ENCODE results near the gene ASB1. TPM values are rescaled to one million over a fixed set of nuclear protein-coding genes. Genes with fewer than 3 reads are reported as not detected.

The ASB1 gene
- total and polyA plus RNA-seq, 2 of the 13 experiments (the other 11 are each of a cell fraction or from before 2014, with no cell fraction given): 48.6 to 49.2 TPM

DNA sequence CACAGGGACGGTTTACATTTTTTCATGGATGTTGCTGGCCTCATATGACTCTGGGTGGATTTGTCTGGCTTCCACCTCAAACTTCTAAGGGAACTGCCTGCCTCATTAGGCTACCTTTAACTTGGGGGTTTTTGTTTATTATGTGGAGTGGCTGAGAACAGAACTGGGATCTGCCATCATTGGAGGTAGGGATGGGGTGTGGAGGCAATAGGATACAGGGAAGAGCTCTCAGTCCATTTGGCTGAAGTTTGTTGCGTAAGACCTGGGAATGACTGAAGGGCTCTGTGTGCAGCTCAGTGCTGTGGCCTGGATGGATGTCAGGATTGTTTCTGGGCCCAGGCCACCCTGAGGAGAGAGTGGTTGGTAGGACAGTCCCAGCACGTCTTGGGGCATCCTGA, 31.2 kb downstream of the ASB1 start (continued):
- TF ChIP-seq, protein P1, sequence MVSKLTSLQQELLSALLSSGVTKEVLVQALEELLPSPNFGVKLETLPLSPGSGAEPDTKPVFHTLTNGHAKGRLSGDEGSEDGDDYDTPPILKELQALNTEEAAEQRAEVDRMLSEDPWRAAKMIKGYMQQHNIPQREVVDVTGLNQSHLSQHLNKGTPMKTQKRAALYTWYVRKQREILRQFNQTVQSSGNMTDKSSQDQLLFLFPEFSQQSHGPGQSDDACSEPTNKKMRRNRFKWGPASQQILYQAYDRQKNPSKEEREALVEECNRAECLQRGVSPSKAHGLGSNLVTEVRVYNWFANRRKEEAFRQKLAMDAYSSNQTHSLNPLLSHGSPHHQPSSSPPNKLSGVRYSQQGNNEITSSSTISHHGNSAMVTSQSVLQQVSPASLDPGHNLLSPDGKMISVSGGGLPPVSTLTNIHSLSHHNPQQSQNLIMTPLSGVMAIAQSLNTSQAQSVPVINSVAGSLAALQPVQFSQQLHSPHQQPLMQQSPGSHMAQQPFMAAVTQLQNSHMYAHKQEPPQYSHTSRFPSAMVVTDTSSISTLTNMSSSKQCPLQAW (CRISPR knock-in tag; IDR thresholded peaks at IDR 0.05): 0 out of 2 replicates have a peak, but pooled peaks have one; percentile 5
- peak; percentile 21; the same call in 1 of the 2 replicates for TF ChIP-seq CCDC6 (CRISPR knock-in tag; IDR thresholded peaks at IDR 0.05)
- TF ChIP-seq, protein P2, sequence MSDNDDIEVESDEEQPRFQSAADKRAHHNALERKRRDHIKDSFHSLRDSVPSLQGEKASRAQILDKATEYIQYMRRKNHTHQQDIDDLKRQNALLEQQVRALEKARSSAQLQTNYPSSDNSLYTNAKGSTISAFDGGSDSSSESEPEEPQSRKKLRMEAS (IDR thresholded peaks at IDR 0.05): peak; percentile 31; the same call in 1 of the 2 replicates
- TF ChIP-seq CEBPG (CRISPR knock-in tag; IDR thresholded peaks at IDR 0.05): peak; percentile 95
- TF ChIP-seq ZNF776 (CRISPR knock-in tag; IDR thresholded peaks at IDR 0.05): peak; percentile 13; the same call in 1 of the 2 replicates
- TF ChIP-seq MAF1 (CRISPR knock-in tag; IDR thresholded peaks at IDR 0.05; ENCODE audit: borderline replicate concordance): no peak
- TF ChIP-seq ZNF235 (CRISPR knock-in tag; IDR thresholded peaks at IDR 0.05; ENCODE audit: borderline replicate concordance): no peak
- peak; percentile 25; the same call in 1 of the 2 replicates for TF ChIP-seq SMC3 (IDR thresholded peaks at IDR 0.05; ENCODE audit: low read length)
- TF ChIP-seq ZNF749 (CRISPR knock-in tag; IDR thresholded peaks at IDR 0.05; ENCODE audit: borderline replicate concordance): no peak
- peak; percentile 67; the same call in 1 of the 2 replicates for TF ChIP-seq SETDB1 (CRISPR knock-in tag; IDR thresholded peaks at IDR 0.05; ENCODE audit: borderline replicate concordance)
- TF ChIP-seq, protein P3, sequence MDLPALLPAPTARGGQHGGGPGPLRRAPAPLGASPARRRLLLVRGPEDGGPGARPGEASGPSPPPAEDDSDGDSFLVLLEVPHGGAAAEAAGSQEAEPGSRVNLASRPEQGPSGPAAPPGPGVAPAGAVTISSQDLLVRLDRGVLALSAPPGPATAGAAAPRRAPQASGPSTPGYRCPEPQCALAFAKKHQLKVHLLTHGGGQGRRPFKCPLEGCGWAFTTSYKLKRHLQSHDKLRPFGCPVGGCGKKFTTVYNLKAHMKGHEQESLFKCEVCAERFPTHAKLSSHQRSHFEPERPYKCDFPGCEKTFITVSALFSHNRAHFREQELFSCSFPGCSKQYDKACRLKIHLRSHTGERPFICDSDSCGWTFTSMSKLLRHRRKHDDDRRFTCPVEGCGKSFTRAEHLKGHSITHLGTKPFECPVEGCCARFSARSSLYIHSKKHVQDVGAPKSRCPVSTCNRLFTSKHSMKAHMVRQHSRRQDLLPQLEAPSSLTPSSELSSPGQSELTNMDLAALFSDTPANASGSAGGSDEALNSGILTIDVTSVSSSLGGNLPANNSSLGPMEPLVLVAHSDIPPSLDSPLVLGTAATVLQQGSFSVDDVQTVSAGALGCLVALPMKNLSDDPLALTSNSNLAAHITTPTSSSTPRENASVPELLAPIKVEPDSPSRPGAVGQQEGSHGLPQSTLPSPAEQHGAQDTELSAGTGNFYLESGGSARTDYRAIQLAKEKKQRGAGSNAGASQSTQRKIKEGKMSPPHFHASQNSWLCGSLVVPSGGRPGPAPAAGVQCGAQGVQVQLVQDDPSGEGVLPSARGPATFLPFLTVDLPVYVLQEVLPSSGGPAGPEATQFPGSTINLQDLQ (CRISPR knock-in tag; IDR thresholded peaks at IDR 0.05): peak; percentile 80; the same call in 1 of the 2 replicates
- TF ChIP-seq ZFX (CRISPR knock-in tag; IDR thresholded peaks at IDR 0.05; ENCODE audit: low read depth): 0 out of 2 replicates have a peak, but pooled peaks have one; percentile 5
- peak; percentile 78; the same call in 1 of the 2 replicates for TF ChIP-seq EHMT2 (IDR thresholded peaks at IDR 0.05; ENCODE audit: borderline replicate concordance, low read depth, low read length)
- TF ChIP-seq, protein P4, sequence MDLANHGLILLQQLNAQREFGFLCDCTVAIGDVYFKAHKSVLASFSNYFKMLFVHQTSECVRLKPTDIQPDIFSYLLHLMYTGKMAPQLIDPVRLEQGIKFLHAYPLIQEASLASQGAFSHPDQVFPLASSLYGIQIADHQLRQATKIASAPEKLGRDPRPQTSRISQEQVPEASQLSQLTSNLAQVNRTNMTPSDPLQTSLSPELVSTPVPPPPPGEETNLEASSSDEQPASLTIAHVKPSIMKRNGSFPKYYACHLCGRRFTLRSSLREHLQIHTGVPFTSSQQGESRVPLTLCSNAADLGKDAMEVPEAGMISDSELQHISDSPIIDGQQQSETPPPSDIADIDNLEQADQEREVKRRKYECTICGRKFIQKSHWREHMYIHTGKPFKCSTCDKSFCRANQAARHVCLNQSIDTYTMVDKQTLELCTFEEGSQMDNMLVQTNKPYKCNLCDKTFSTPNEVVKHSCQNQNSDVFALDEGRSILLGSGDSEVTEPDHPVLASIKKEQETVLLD (CRISPR knock-in tag; IDR thresholded peaks at IDR 0.05; ENCODE audit: low read depth): no peak
- TF ChIP-seq NCOA2 (CRISPR knock-in tag; IDR thresholded peaks at IDR 0.05): no peak
- 0 out of 2 replicates have a peak, but pooled peaks have one; percentile 35 for TF ChIP-seq ZNF878 (CRISPR knock-in tag; IDR thresholded peaks at IDR 0.05)
- TF ChIP-seq CAMTA2 (CRISPR knock-in tag; IDR thresholded peaks at IDR 0.05; ENCODE audit: borderline replicate concordance): 0 out of 2 replicates have a peak, but pooled peaks have one; percentile 30
- TF ChIP-seq MED8 (CRISPR knock-in tag; IDR thresholded peaks at IDR 0.05; ENCODE audit: insufficient replicate concordance): peak; percentile 46
- peak; percentile 34 for TF ChIP-seq ASH2L (IDR thresholded peaks at IDR 0.05; ENCODE audit: insufficient read length, low read depth, low read length)
- 0 out of 2 replicates have a peak, but pooled peaks have one; percentile 44 for TF ChIP-seq ZNF790 (CRISPR knock-in tag; IDR thresholded peaks at IDR 0.05; ENCODE audit: borderline replicate concordance)
- TF ChIP-seq, protein P5, sequence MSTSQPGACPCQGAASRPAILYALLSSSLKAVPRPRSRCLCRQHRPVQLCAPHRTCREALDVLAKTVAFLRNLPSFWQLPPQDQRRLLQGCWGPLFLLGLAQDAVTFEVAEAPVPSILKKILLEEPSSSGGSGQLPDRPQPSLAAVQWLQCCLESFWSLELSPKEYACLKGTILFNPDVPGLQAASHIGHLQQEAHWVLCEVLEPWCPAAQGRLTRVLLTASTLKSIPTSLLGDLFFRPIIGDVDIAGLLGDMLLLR (CRISPR knock-in tag; IDR thresholded peaks at IDR 0.05): 0 out of 2 replicates have a peak, but pooled peaks have one; percentile 39
- 0 out of 2 replicates have a peak, but pooled peaks have one; percentile 12 for TF ChIP-seq TBX2 (CRISPR knock-in tag; IDR thresholded peaks at IDR 0.05; ENCODE audit: borderline replicate concordance)
- 0 out of 2 replicates have a peak, but pooled peaks have one; percentile 16 for TF ChIP-seq PHF21A (CRISPR knock-in tag; IDR thresholded peaks at IDR 0.05)
- no peak for TF ChIP-seq RAD51 (IDR thresholded peaks at IDR 0.05; ENCODE audit: borderline replicate concordance)

Data from HepG2 (cell line).